Transverse colon (tissue), 4 donors: ENCODE results near the gene PDXK. TPM values are rescaled to one million over a fixed set of nuclear protein-coding genes. Genes with fewer than 3 reads are reported as not detected.
"Not testable (repeated sequence)": the region's sequence is repeated elsewhere in the genome, so short reads cannot be mapped to it uniquely, and the experiment has no call there.

Experiments
- DNase-seq: peaks from one replicate; pipeline ENCODE4 v3.0.0-alpha.2; 2019
- H3K27ac ChIP-seq, 4 donors: fragments of 200-600 bp; sonication (generic); 2 replicates each; pipeline ENCODE4 v1.5.1; 2016 to 2018; ENCODE audit warnings: inconsistent platforms in 4 of 4
- H3K27me3 ChIP-seq: fragments of 200-600 bp; sonication (generic); 2 replicates; pipeline ENCODE4 v1.5.1; 2017; ENCODE audit warnings: inconsistent platforms
- H3K36me3 ChIP-seq, 4 donors: fragments of 200-600 bp; sonication (generic); 2 replicates each; pipeline ENCODE4 v1.5.1; 2017 to 2019; ENCODE audit warnings: inconsistent platforms in 4 of 4
- H3K4me1 ChIP-seq, 4 donors: fragments of 200-600 bp; sonication (generic); 2 replicates each; pipeline ENCODE4 v1.5.1; 2017 to 2020; ENCODE audit warnings: inconsistent platforms in 4 of 4
- H3K4me3 ChIP-seq, 4 donors: fragments of 200-600 bp; sonication (generic); 1 replicate in 1 of 4; 2 replicates in 3 of 4; pipeline versions ENCODE4 v1.5.1 to v1.6.1; 2017 to 2019; ENCODE audit warnings: inconsistent platforms in 4 of 4
- H3K9me3 ChIP-seq, 2 donors: fragments of 200-600 bp; sonication (generic); 2 replicates each; pipeline ENCODE4 v1.5.1; 2017 to 2019; ENCODE audit warnings: inconsistent platforms in 2 of 2
- CTCF ChIP-seq, 5 experiments: fragments of 200-600 bp in 3 of 5; fragments of 450-650 bp in 2 of 5; sonication (generic) in 3 of 5; IDR thresholded peaks; 1 replicate in 2 of 5; 2 replicates in 3 of 5; pipeline ENCODE4 v1.5.1; 2016 to 2017; ENCODE audit warnings: antibody characterized with exemption in 5 of 5, inconsistent platforms in 3 of 5, mild to moderate bottlenecking in 2 of 5, moderate library complexity in 1 of 5
- EP300 ChIP-seq: sonication (generic); formaldehyde crosslinking; IDR thresholded peaks from one replicate; pipeline ENCODE4 v1.6.1; 2017; ENCODE audit warnings: antibody characterized with exemption, low read depth
- POLR2A ChIP-seq: fragments of 450-650 bp; IDR thresholded peaks from one replicate; pipeline ENCODE4 v1.6.1; 2016; ENCODE audit warnings: antibody characterized with exemption, mild to moderate bottlenecking, moderate library complexity
- POLR2AphosphoS5 ChIP-seq, 3 donors: sonication (generic); formaldehyde crosslinking; IDR thresholded peaks; one replicate each; pipeline ENCODE4 v1.6.1; 2016; ENCODE audit warnings: antibody characterized with exemption in 3 of 3
- WGBS, 2 donors: methylation state at CpG; one replicate each; pipeline ENCODE4 v1.1.5; 2018; ENCODE audit warnings: low coverage in 1 of 2; 5-methylcytosine and 5-hydroxymethylcytosine counted together
- in situ Hi-C, 4 donors: fragments of 200-750 bp; cut with MboI; loops; one replicate each; pipeline versions ENCODE4 v1.15.0 to v1.15.1; 2017; ENCODE audit warnings: low sequenced_read_pairs in 3 of 4, low pct_ligation_motif_present in 1 of 4, low pct_unique_long_range_greater_than_20kb in 1 of 4
- intact Hi-C: fragments of 100-400 bp; cut with DNase I; formaldehyde crosslinking; loops from one replicate; pipeline ENCODE4 v1.15.1; 2023; ENCODE audit warnings: low total_unique reads
- total RNA-seq, 4 donors: library from RNA; depleted of rRNA; stranded (reverse); fragments of >200 nt; gene quantifications; one replicate each; pipeline ENCODE4 v1.1.0, GENCODE V29; 2016

Gene PDXK
- total RNA-seq, 4 donors from 2014 or later: 85.8 to 117 (median 103) TPM

GRCh38 chr21:43697758-43698643 lies 20.9 kb upstream of the PDXK start:
- H3K9me3 ChIP-seq: no peaks in the 10 kb centered on the region
- intact Hi-C loops: no loop called here
- no peaks in the 10 kb centered on the region for H3K27me3 ChIP-seq
- H3K4me3 ChIP-seq: no peak overlapping the region
- peaks cover 0 to 4% (median 1%) of the 10 kb centered on the region in 4 donors for H3K36me3 ChIP-seq
- in situ Hi-C loops: no loop called here
- peaks cover under 1 to 6% (median 5%) of the 10 kb centered on the region in 4 donors for H3K4me1 ChIP-seq
- WGBS, 2 donors: 89 to 97% methylated on average over 5 to 11 of the region's 11 CpGs
- no peak overlapping the region for H3K27ac ChIP-seq
- no peak for DNase-seq
- TF ChIP-seq POLR2AphosphoS5 (IDR thresholded peaks at IDR 0.05) (no peak), EP300 (no peak), CTCF (IDR thresholded peaks at IDR 0.05) (no peak), POLR2A (no peak)

GRCh38 chr21:43699492-43699777 lies 19.5 kb upstream of the PDXK start:
- peaks cover 4 to 10% (median 5%) of the 10 kb centered on the region in 4 donors for H3K4me1 ChIP-seq
- H3K27ac ChIP-seq, H3K27me3 ChIP-seq, intact Hi-C loops, DNase-seq, H3K9me3 ChIP-seq, H3K4me3 ChIP-seq, H3K36me3 ChIP-seq, in situ Hi-C loops: not testable (repeated sequence)
- WGBS, 2 donors: 75 to 79% methylated on average over 2 to 5 of the region's 5 CpGs

DNA sequence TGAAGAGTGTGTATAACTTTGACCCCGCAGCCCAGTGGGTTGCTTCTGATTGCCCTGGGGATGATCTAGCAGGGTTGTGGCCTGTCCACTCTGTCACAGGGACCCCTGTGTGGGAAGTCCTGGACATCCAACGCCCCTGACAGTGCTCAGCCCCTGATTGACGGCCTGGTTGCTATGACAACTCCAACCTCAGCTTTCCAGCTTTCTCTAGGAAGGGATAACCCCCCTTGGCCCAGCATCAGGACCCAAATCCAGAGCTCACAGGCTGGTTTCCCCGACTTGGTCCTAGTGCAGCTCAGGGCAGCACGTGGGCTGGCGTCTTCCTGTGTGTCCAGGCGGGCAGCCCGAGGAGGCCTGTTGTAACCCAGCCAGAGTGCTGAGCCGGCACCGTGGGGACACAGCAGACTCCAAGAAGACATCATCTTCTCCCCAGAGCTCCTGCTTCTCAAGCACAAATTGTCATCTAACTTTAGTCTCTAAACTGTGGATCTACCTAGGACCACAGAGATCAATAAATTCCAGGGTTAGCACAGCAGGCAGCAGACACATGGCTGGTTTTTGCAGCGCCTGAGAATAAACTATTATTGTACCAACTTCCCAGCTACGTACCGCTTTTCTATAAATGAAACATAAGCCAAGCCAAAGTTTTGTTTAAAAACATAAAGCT lies 18.9 kb upstream of the PDXK start:
- Histone ChIP-seq H3K4me3 (no peak overlapping the region), H3K4me1 (peaks cover 4 to 10% (median 5%) of the 10 kb centered on the region in 4 donors), H3K27me3 (no peaks in the 10 kb centered on the region), H3K27ac (no peak overlapping the region), H3K9me3 (no peaks in the 10 kb centered on the region), H3K36me3 (no peaks in the 10 kb centered on the region)
- TF ChIP-seq CTCF (IDR thresholded peaks at IDR 0.05) (no peak), POLR2AphosphoS5 (IDR thresholded peaks at IDR 0.05) (no peak), POLR2A (no peak), EP300 (no peak)
- intact Hi-C loops (no loop called here), in situ Hi-C loops (no loop called here)
- DNase-seq: no peak
- 84 to 95% methylated on average over 4 to 13 of the region's 13 CpGs for WGBS, 2 donors

- Histone ChIP-seq H3K36me3 (no peaks in the 10 kb centered on the region), H3K4me1 (peaks cover 4 to 10% (median 5%) of the 10 kb centered on the region in 4 donors), H3K27me3 (no peaks in the 10 kb centered on the region), H3K4me3 (no peak overlapping the region), H3K27ac (no peak overlapping the region), H3K9me3 (no peaks in the 10 kb centered on the region)
- in situ Hi-C loops (no loop called here), intact Hi-C loops (no loop called here)
- TF ChIP-seq POLR2AphosphoS5 (IDR thresholded peaks at IDR 0.05) (no peak), POLR2A (no peak), EP300 (no peak), CTCF (IDR thresholded peaks at IDR 0.05) (no peak)
- WGBS, 2 donors: 75 to 100% methylated on average over 1 to 26 of the region's 29 CpGs
- no peak for DNase-seq
Observed at GRCh38 chr21:43701936-43702784, 16.8 kb upstream of the PDXK start.
